ENCODE data around the gene RASSF5.

DNA sequence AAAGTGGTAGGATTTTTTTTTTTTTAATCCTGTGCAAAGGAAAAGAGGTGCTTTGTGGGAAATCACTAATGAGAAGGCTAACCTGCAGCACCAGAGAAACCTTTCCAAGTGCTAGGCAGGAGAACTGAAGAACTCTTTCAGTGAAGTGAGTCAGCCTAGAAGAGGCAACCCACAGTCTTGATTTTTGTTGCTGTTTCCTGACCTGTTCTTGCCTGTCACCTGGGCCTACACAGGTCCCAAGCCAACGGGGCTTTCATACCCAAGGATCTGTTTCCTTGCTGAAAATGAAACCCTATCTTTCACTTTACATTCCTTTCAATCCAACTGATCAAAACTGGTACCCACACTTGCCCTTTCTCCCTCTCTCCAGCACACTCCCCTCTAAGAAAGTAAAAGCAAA, 44.2 kb upstream of the RASSF5 start:
- TF ChIP-seq, protein P1, sequence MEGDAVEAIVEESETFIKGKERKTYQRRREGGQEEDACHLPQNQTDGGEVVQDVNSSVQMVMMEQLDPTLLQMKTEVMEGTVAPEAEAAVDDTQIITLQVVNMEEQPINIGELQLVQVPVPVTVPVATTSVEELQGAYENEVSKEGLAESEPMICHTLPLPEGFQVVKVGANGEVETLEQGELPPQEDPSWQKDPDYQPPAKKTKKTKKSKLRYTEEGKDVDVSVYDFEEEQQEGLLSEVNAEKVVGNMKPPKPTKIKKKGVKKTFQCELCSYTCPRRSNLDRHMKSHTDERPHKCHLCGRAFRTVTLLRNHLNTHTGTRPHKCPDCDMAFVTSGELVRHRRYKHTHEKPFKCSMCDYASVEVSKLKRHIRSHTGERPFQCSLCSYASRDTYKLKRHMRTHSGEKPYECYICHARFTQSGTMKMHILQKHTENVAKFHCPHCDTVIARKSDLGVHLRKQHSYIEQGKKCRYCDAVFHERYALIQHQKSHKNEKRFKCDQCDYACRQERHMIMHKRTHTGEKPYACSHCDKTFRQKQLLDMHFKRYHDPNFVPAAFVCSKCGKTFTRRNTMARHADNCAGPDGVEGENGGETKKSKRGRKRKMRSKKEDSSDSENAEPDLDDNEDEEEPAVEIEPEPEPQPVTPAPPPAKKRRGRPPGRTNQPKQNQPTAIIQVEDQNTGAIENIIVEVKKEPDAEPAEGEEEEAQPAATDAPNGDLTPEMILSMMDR (IDR thresholded peaks at IDR 0.05; ENCODE audit: low read depth, low read length, poor library complexity, severe bottlenecking): no peak
- no peak for TF ChIP-seq EZH2phosphoT487 (IDR thresholded peaks at IDR 0.05; ENCODE audit: borderline replicate concordance, low read length)

All from DOHH2 (cell line).